Astrocyte (in vitro differentiated cells and primary cell): ENCODE measurements around the gene PCSK7. TPM values are rescaled to one million over a fixed set of nuclear protein-coding genes. Genes with fewer than 3 reads are reported as not detected.
"Not testable (repeated sequence)": the region's sequence is repeated elsewhere in the genome, so short reads cannot be mapped to it uniquely, and the experiment has no call there.

ENCODE experiments used
- DNase-seq: peaks from one replicate; pipeline ENCODE4 v3.0.0-alpha.2; 2010; ENCODE audit warnings: low read depth
- FAIRE-seq: peaks from 2 replicates; lab custom pipeline; 2011; peaks lifted over from hg19 to GRCh38; lab: Jason Lieb, UNC
- H2AFZ ChIP-seq: 2 replicates; pipeline ENCODE4 v1.6.0; 2012; ENCODE audit warnings: low read depth, low read length, inconsistent platforms
- H3K27ac ChIP-seq: 2 replicates; pipeline ENCODE4 v1.5.1; 2011; ENCODE audit warnings: low read depth, low read length, inconsistent platforms
- H3K27me3 ChIP-seq: 2 replicates; pipeline ENCODE4 v1.6.0; 2011; ENCODE audit warnings: low read length, inconsistent platforms; ENCODE audit not compliant: insufficient read depth
- H3K36me3 ChIP-seq: 2 replicates; pipeline ENCODE4 v1.5.1; 2011; ENCODE audit warnings: low read length, inconsistent platforms; ENCODE audit not compliant: insufficient read depth
- H3K4me1 ChIP-seq: 2 replicates; pipeline ENCODE4 v1.5.1; 2011; ENCODE audit warnings: low read length, inconsistent platforms; ENCODE audit not compliant: insufficient read depth
- H3K4me2 ChIP-seq: 2 replicates; pipeline ENCODE4 v1.6.0; 2012; ENCODE audit warnings: low read length, inconsistent platforms
- H3K4me3 ChIP-seq: 2 replicates; pipeline ENCODE4 v1.5.1; 2011; ENCODE audit warnings: low read depth, mild to moderate bottlenecking, low read length, inconsistent platforms; ENCODE audit not compliant: insufficient read depth
- H3K79me2 ChIP-seq: 2 replicates; pipeline ENCODE4 v1.6.0; 2012; ENCODE audit warnings: mild to moderate bottlenecking, low read length, inconsistent platforms; ENCODE audit not compliant: insufficient read depth
- H3K9ac ChIP-seq: 2 replicates; pipeline ENCODE4 v1.6.0; 2012; ENCODE audit warnings: mild to moderate bottlenecking, low read length, inconsistent platforms
- H3K9me3 ChIP-seq: 2 replicates; pipeline ENCODE4 v1.5.1; 2012; ENCODE audit warnings: low read depth, mild to moderate bottlenecking, low read length, inconsistent platforms; ENCODE audit not compliant: insufficient read depth
- H4K20me1 ChIP-seq: 2 replicates; pipeline ENCODE4 v1.6.0; 2012; ENCODE audit warnings: low read length, inconsistent platforms; ENCODE audit not compliant: insufficient read depth
- H3K27ac Mint-ChIP-seq: one replicate; pipeline ENCODE4 v1.8.0; 2021; ENCODE audit warnings: mild to moderate bottlenecking, mixed read lengths; ENCODE audit not compliant: unreplicated experiment
- H3K27me3 Mint-ChIP-seq: one replicate; pipeline ENCODE4 v1.8.0; 2021; ENCODE audit warnings: low read depth, mixed read lengths; ENCODE audit not compliant: unreplicated experiment
- H3K36me3 Mint-ChIP-seq: one replicate; pipeline ENCODE4 v1.8.0; 2021; ENCODE audit warnings: low read depth, mixed read lengths; ENCODE audit not compliant: unreplicated experiment
- H3K4me1 Mint-ChIP-seq: one replicate; pipeline ENCODE4 v1.8.0; 2021; ENCODE audit warnings: low read depth, mixed read lengths; ENCODE audit not compliant: unreplicated experiment
- H3K4me3 Mint-ChIP-seq: one replicate; pipeline ENCODE4 v1.8.0; 2021; ENCODE audit warnings: mild to moderate bottlenecking, moderate library complexity, mixed read lengths; ENCODE audit not compliant: unreplicated experiment
- H3K9me3 Mint-ChIP-seq: one replicate; pipeline ENCODE4 v1.8.0; 2021; ENCODE audit warnings: mild to moderate bottlenecking, mixed read lengths; ENCODE audit not compliant: unreplicated experiment
- EZH2 ChIP-seq: IDR thresholded peaks from 2 replicates; pipeline ENCODE4 v1.6.1; 2012; ENCODE audit warnings: mild to moderate bottlenecking, low read length, inconsistent platforms; ENCODE audit not compliant: insufficient read depth
- total RNA-seq: library from RNA; stranded (reverse); gene quantifications from 2 replicates; pipeline ENCODE4 v1.2.1, GENCODE V29; 2021
- TF ChIP-seq, protein P1 (sequence below): IDR thresholded peaks from 2 replicates; pipeline ENCODE4 v1.5.1; 2011; ENCODE audit warnings: low read depth, mild to moderate bottlenecking, inconsistent platforms, low read length, moderate library complexity; ENCODE audit not compliant: insufficient read depth

Gene PCSK7
- total RNA-seq, 1 donor from 2014 or later: 43.6 TPM

DNA sequence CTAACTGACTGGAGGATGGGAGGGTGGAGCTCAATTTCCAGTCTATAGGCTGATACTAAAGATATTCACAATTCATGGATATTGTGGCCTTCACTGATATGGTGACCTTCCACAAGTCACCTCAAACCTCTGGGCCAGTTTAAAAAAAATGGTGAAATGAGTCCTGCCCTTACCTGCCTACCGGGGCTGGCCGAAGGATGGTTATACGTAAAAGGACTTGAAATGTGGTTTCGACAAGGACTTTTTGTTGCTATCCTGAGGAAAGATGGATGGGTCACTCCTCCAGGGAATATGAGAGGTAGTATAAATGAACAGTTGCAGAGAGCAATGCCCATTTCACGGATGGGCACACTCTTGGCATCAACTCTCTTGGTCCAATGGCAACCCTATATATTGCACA lies 24.4 kb downstream of the PCSK7 start:
- Mint-ChIP-seq H3K36me3 (peaks cover 29% of the 10 kb centered on the region), H3K4me1 (peaks cover 27% of the 10 kb centered on the region)
- not testable (repeated sequence) for H3K27ac ChIP-seq, H3K9me3 Mint-ChIP-seq, H3K27me3 ChIP-seq, DNase-seq, H3K27me3 Mint-ChIP-seq, H3K4me3 Mint-ChIP-seq, H3K4me2 ChIP-seq, H2AFZ ChIP-seq, H3K9ac ChIP-seq, H3K4me3 ChIP-seq, H3K27ac Mint-ChIP-seq, H3K9me3 ChIP-seq
- H3K79me2 ChIP-seq: peaks cover 30% of the 10 kb centered on the region
- peak; percentile 29 for FAIRE-seq
- H3K4me1 ChIP-seq: peaks cover 29% of the 10 kb centered on the region
- H3K36me3 ChIP-seq: peaks cover 31% of the 10 kb centered on the region
- peaks cover 31% of the 10 kb centered on the region for H4K20me1 ChIP-seq

DNA sequence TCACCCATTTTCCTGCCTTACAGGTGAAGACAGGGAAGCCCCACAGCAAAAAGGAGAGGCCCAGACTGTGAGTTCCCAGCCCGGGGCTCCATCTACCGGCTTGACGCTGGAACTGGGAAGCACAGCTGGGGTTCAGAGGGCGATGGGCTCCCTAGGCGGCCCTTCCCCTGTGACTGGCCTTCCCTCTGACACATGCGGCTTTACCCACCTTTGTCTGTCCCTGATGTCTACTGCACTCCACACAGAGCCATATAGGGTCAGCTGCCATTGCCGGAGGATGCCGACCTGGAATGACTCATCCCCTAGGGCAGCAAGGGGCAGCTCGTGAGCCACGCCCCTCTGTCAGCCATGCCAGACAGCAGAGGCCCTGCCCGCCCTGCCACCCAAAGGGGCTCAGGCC lies 25.0 kb downstream of the PCSK7 start:
- not testable (repeated sequence) for H3K4me2 ChIP-seq, H3K4me3 Mint-ChIP-seq, H3K27ac Mint-ChIP-seq, H3K9me3 ChIP-seq, DNase-seq, H3K9me3 Mint-ChIP-seq, H3K27me3 ChIP-seq, H2AFZ ChIP-seq, H3K27ac ChIP-seq, FAIRE-seq, H3K4me3 ChIP-seq, H3K27me3 Mint-ChIP-seq, H3K9ac ChIP-seq
- H4K20me1 ChIP-seq: peaks cover 37% of the 10 kb centered on the region
- H3K79me2 ChIP-seq: peaks cover 36% of the 10 kb centered on the region
- peaks cover 31% of the 10 kb centered on the region for H3K36me3 ChIP-seq
- H3K4me1 Mint-ChIP-seq: peaks cover 32% of the 10 kb centered on the region
- H3K36me3 Mint-ChIP-seq: peaks cover 27% of the 10 kb centered on the region
- peaks cover 35% of the 10 kb centered on the region for H3K4me1 ChIP-seq

DNA sequence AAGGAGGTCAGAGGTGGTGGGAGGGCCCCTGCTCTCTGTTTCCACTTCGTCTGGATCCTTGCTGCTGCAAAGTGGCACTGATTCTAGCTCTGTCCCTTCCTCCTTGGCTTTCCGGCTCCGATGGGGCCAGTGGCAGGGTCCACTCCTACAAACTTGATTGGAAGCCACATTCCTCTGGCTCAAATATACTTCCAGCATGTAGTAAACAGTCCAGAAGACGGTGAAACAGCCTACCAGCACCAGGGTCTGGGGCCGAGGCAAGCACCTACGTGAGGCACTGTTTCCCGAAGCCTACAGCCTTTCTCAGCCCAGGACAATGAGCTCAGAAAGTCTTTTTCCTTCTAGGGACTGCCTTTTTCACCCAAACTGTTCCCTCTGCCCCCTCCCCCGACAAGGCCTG lies 25.8 kb downstream of the PCSK7 start:
- DNase-seq, H3K9me3 ChIP-seq, H3K27me3 Mint-ChIP-seq, H3K4me2 ChIP-seq, H3K27ac ChIP-seq, H2AFZ ChIP-seq, H3K27me3 ChIP-seq, FAIRE-seq, H3K4me3 ChIP-seq, H3K9ac ChIP-seq, H3K9me3 Mint-ChIP-seq: not testable (repeated sequence)
- peak overlapping the region; percentile 87 for H3K27ac Mint-ChIP-seq
- H4K20me1 ChIP-seq: peaks cover 45% of the 10 kb centered on the region
- peak overlapping the region; percentile 74 for H3K4me3 Mint-ChIP-seq
- H3K4me1 ChIP-seq: peaks cover 40% of the 10 kb centered on the region
- peaks cover 34% of the 10 kb centered on the region for H3K4me1 Mint-ChIP-seq
- H3K36me3 ChIP-seq: peaks cover 31% of the 10 kb centered on the region
- peaks cover 44% of the 10 kb centered on the region for H3K79me2 ChIP-seq
- H3K36me3 Mint-ChIP-seq: peaks cover 28% of the 10 kb centered on the region

DNA sequence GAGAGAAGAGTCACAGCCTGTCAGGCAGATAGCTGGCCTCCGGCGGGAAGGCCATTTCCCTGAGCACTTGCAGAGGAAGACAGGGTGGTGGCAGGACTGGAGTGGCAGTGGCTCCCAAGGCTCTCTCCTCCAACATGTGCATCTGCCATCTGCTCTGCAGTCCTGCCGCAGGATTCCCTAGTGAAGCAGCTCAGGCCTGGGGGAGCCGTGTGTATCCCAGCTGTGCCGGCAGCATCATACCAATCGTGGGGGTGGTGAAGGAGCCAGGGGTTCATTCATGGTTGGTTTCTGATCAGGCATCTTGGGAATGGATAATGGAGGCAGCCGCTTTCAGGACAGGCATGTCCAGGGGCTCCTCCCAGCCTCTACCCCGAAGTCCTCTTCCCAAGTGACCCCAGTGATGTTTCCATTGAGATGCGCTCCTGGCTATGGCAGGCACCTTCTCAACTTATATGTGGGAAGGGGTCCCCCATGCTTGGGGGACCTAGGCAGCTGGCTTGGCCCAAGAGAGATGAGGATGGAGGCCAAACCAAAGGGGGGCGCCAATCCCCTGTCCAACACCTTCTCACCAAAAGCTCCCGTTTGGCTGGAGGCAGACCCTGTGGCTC lies 26.6 kb downstream of the PCSK7 start:
- TF ChIP-seq, protein P1, sequence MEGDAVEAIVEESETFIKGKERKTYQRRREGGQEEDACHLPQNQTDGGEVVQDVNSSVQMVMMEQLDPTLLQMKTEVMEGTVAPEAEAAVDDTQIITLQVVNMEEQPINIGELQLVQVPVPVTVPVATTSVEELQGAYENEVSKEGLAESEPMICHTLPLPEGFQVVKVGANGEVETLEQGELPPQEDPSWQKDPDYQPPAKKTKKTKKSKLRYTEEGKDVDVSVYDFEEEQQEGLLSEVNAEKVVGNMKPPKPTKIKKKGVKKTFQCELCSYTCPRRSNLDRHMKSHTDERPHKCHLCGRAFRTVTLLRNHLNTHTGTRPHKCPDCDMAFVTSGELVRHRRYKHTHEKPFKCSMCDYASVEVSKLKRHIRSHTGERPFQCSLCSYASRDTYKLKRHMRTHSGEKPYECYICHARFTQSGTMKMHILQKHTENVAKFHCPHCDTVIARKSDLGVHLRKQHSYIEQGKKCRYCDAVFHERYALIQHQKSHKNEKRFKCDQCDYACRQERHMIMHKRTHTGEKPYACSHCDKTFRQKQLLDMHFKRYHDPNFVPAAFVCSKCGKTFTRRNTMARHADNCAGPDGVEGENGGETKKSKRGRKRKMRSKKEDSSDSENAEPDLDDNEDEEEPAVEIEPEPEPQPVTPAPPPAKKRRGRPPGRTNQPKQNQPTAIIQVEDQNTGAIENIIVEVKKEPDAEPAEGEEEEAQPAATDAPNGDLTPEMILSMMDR: no peak
- TF ChIP-seq EZH2: no peak

More for the DNA sequence above, 26.6 kb downstream of the PCSK7 start:
- no peak overlapping the region for H3K9ac ChIP-seq
- H3K36me3 Mint-ChIP-seq: peaks cover 30% of the 10 kb centered on the region
- H2AFZ ChIP-seq: no peak overlapping the region
- peaks cover 40% of the 10 kb centered on the region for H3K4me1 ChIP-seq
- no peaks in the 10 kb centered on the region for H3K9me3 ChIP-seq
- peak overlapping the region; percentile 84 for H3K27ac Mint-ChIP-seq
- H3K4me3 Mint-ChIP-seq: peak overlapping the region; percentile 73
- H3K27me3 Mint-ChIP-seq: no peaks in the 10 kb centered on the region
- peaks cover 52% of the 10 kb centered on the region for H3K79me2 ChIP-seq
- H3K27me3 ChIP-seq: no peaks in the 10 kb centered on the region
- H3K27ac ChIP-seq: no peak overlapping the region
- DNase-seq (no peak), FAIRE-seq (no peak)
- peak overlapping the region; percentile 23 for H3K4me3 ChIP-seq
- peaks cover 31% of the 10 kb centered on the region for H3K36me3 ChIP-seq
- H4K20me1 ChIP-seq: peaks cover 53% of the 10 kb centered on the region
- peaks cover 39% of the 10 kb centered on the region for H3K4me1 Mint-ChIP-seq
- H3K9me3 Mint-ChIP-seq: no peaks in the 10 kb centered on the region
- H3K4me2 ChIP-seq: peak overlapping the region; percentile 98
